ENCODE measurements around the gene C1QTNF9. TPM values are rescaled to one million over a fixed set of nuclear protein-coding genes. Genes with fewer than 3 reads are reported as not detected.

C1QTNF9 gene
- total RNA-seq, 1 experiment from 2014 or later: not detected

DNA sequence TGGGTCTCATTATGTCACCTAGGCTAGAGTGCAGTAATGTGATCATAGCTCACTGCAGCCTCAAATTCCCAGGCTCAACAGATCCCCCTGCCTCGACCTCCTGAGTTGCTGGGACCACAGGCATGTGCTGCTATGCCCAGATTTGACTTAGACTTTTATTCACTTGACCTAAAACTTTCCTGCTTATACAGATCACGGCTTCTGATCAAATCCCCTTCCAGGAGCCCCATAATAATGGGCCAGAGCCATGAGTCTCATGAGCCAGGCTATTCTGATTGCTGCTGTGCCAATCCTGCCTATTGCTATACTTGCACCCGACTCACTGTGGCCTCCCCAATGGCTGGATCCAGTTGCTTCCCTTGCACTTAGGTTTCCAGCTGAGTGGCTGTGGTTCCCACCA is 42.0 kb downstream of the C1QTNF9 start:
- POLR2A ChIA-PET: no interaction called here
- intact Hi-C loops (cut with micrococcal nuclease; ENCODE audit: unreplicated experiment): no loop called here
- no peaks in the 10 kb centered on the region for H3K4me1 Mint-ChIP-seq (ENCODE audit: low read depth, unreplicated experiment)
- no peaks in the 10 kb centered on the region for H3K9me3 ChIP-seq
- TF ChIP-seq, protein P1, sequence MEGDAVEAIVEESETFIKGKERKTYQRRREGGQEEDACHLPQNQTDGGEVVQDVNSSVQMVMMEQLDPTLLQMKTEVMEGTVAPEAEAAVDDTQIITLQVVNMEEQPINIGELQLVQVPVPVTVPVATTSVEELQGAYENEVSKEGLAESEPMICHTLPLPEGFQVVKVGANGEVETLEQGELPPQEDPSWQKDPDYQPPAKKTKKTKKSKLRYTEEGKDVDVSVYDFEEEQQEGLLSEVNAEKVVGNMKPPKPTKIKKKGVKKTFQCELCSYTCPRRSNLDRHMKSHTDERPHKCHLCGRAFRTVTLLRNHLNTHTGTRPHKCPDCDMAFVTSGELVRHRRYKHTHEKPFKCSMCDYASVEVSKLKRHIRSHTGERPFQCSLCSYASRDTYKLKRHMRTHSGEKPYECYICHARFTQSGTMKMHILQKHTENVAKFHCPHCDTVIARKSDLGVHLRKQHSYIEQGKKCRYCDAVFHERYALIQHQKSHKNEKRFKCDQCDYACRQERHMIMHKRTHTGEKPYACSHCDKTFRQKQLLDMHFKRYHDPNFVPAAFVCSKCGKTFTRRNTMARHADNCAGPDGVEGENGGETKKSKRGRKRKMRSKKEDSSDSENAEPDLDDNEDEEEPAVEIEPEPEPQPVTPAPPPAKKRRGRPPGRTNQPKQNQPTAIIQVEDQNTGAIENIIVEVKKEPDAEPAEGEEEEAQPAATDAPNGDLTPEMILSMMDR (IDR thresholded peaks at IDR 0.05; ENCODE audit: insufficient read depth in 1 of 2, low read depth in 1 of 2, low read length in 1 of 2, severe bottlenecking in 1 of 2, unreplicated experiment in 1 of 2): no peak
- H3K27me3 ChIP-seq (replicated peaks; ENCODE audit: control insufficient read depth, insufficient read depth, low read length): no peaks in the 10 kb centered on the region
- no TSS peak for BruUV-seq (replicated peaks)
- no peaks in the 10 kb centered on the region for H3K36me3 Mint-ChIP-seq (ENCODE audit: insufficient read depth, unreplicated experiment)
- H3K27ac Mint-ChIP-seq (ENCODE audit: unreplicated experiment): no peak overlapping the region
- no peaks in the 10 kb centered on the region for H3K4me1 ChIP-seq
- H3K36me3 ChIP-seq (ENCODE audit: control insufficient read depth, insufficient read depth, low read length): no peaks in the 10 kb centered on the region
- no peak overlapping the region for H3K4me3 Mint-ChIP-seq (ENCODE audit: unreplicated experiment)
- no peak overlapping the region for H3K4me3 ChIP-seq (ENCODE audit: low read depth, low read length)
- CTCF ChIA-PET: no interaction called here
- H3K27me3 Mint-ChIP-seq (ENCODE audit: insufficient read depth, unreplicated experiment): no peaks in the 10 kb centered on the region
- H3K9me3 Mint-ChIP-seq (ENCODE audit: unreplicated experiment): no peaks in the 10 kb centered on the region
- no peak for DNase-seq

DNA sequence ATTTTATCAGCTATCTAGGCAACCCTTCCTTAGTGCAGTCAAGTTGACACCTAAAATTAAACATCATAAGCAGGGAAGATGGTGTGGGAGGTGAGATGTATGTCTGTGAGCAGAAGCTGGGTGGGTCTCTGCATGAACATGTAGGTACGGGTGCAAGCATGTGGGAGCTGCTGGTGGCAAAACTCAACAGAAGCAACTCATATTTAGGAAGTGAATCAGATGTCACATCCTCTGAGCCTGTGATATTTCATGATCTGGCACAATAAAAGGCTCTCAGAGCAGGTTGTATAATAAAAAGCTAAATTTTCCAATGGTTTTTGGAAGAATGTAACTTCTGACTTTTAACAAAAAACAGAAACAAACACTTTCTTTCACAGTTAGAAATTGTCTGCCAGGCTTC is 44.4 kb downstream of the C1QTNF9 start:
- Mint-ChIP-seq H3K27ac (ENCODE audit: unreplicated experiment) (no peak overlapping the region), H3K4me3 (ENCODE audit: unreplicated experiment) (no peak overlapping the region), H3K9me3 (ENCODE audit: unreplicated experiment) (no peaks in the 10 kb centered on the region), H3K4me1 (ENCODE audit: low read depth, unreplicated experiment) (no peaks in the 10 kb centered on the region), H3K27me3 (ENCODE audit: insufficient read depth, unreplicated experiment) (no peaks in the 10 kb centered on the region), H3K36me3 (ENCODE audit: insufficient read depth, unreplicated experiment) (no peaks in the 10 kb centered on the region)
- Histone ChIP-seq H3K36me3 (ENCODE audit: control insufficient read depth, insufficient read depth, low read length) (no peaks in the 10 kb centered on the region), H3K9me3 (no peaks in the 10 kb centered on the region), H3K4me1 (no peaks in the 10 kb centered on the region), H3K4me3 (ENCODE audit: low read depth, low read length) (no peak overlapping the region), H3K27me3 (replicated peaks; ENCODE audit: control insufficient read depth, insufficient read depth, low read length) (no peaks in the 10 kb centered on the region)
- ChIA-PET POLR2A (no interaction called here), CTCF (no interaction called here)
- TF ChIP-seq, protein P1 (IDR thresholded peaks at IDR 0.05; ENCODE audit: insufficient read depth in 1 of 2, low read depth in 1 of 2, low read length in 1 of 2, severe bottlenecking in 1 of 2, unreplicated experiment in 1 of 2): no peak
- BruUV-seq (replicated peaks): no TSS peak
- intact Hi-C loops (cut with micrococcal nuclease; ENCODE audit: unreplicated experiment): no loop called here
- DNase-seq: no peak

DNA sequence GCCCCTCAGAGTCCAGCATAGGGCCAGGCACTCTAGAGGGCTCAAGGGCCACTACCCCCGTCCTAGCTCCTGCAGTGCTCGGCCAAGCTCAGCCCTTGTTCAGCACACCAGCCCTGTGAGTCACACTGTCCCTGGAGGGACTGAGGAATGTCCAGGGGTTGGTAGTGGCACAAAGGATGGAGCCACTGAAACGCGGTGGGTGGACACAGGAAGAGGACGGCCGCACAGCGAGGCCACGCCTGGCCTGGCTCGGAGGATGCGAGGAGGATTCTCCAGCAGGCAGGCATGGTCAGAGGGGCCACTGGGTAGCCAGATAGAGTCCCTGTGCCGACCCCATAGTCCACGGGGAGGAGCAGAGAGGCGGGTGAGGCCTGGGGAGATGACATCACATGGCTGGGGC is 45.7 kb downstream of the C1QTNF9 start:
- ChIA-PET POLR2A (no interaction called here), CTCF (no interaction called here)
- no peak for DNase-seq
- Mint-ChIP-seq H3K4me3 (ENCODE audit: unreplicated experiment) (no peak overlapping the region), H3K36me3 (ENCODE audit: insufficient read depth, unreplicated experiment) (no peaks in the 10 kb centered on the region), H3K4me1 (ENCODE audit: low read depth, unreplicated experiment) (no peaks in the 10 kb centered on the region), H3K27ac (ENCODE audit: unreplicated experiment) (no peak overlapping the region), H3K27me3 (ENCODE audit: insufficient read depth, unreplicated experiment) (no peaks in the 10 kb centered on the region), H3K9me3 (ENCODE audit: unreplicated experiment) (no peaks in the 10 kb centered on the region)
- no peaks in the 10 kb centered on the region for H3K9me3 ChIP-seq
- H3K4me1 ChIP-seq: no peaks in the 10 kb centered on the region
- no peak overlapping the region for H3K4me3 ChIP-seq (ENCODE audit: low read depth, low read length)
- TF ChIP-seq, protein P1 (IDR thresholded peaks at IDR 0.05; ENCODE audit: insufficient read depth in 1 of 2, low read depth in 1 of 2, low read length in 1 of 2, severe bottlenecking in 1 of 2, unreplicated experiment in 1 of 2): no peak
- H3K36me3 ChIP-seq (ENCODE audit: control insufficient read depth, insufficient read depth, low read length): no peaks in the 10 kb centered on the region
- no peaks in the 10 kb centered on the region for H3K27me3 ChIP-seq (replicated peaks; ENCODE audit: control insufficient read depth, insufficient read depth, low read length)
- BruUV-seq (replicated peaks): no TSS peak
- intact Hi-C loops (cut with micrococcal nuclease; ENCODE audit: unreplicated experiment): no loop called here
